Caco-2 (cell line): ENCODE results near the gene HSFX2. TPM values are rescaled to one million over a fixed set of nuclear protein-coding genes. Genes with fewer than 3 reads are reported as not detected.

Experiments
- BruUV-seq: library from RNA; stranded (reverse); fragments of 400-500 nt; replicated peaks from 2 replicates; lab custom pipeline; 2021; lab: Mats Ljungman, UMichigan
- CTCF ChIA-PET: fragments of 300-600 bp; sonication (Branson Sonifier 250); formaldehyde crosslinking; loops from one replicate; lab custom pipeline; 2022; ENCODE audit warnings: antibody characterized with exemption; lab: Charles Lee
- POLR2A ChIA-PET: fragments of 300-600 bp; sonication (Branson Sonifier 250); formaldehyde crosslinking; loops from one replicate; lab custom pipeline; 2022; ENCODE audit warnings: antibody characterized with exemption; lab: Charles Lee
- DNase-seq, 2 experiments: peaks; one replicate each; pipeline versions ENCODE4 v3.0.0 to v3.0.0-alpha.2; 2020 to 2022
- H3K27me3 ChIP-seq: replicated peaks from 2 replicates; pipeline ENCODE4 v1.6.0; 2011; ENCODE audit warnings: low read length; ENCODE audit not compliant: control insufficient read depth, insufficient read depth
- H3K36me3 ChIP-seq: 2 replicates; pipeline ENCODE4 v1.5.1; 2011; ENCODE audit warnings: low read length; ENCODE audit not compliant: control insufficient read depth, insufficient read depth
- H3K4me1 ChIP-seq: fragments of 250-450 bp; sonication (Bioruptor Pico); 2 replicates; pipeline ENCODE4 v1.5.1; 2020; ENCODE audit warnings: mild to moderate bottlenecking
- H3K4me3 ChIP-seq: 2 replicates; pipeline ENCODE4 v1.5.1; 2011; ENCODE audit warnings: low read depth, mild to moderate bottlenecking, control low read depth, low read length
- H3K9me3 ChIP-seq: fragments of 250-450 bp; sonication (Bioruptor Pico); 2 replicates; pipeline ENCODE4 v1.5.1; 2020; ENCODE audit warnings: mild to moderate bottlenecking, moderate library complexity
- H3K27ac Mint-ChIP-seq: one replicate; pipeline ENCODE4 v1.8.0; 2022; ENCODE audit warnings: mixed read lengths; ENCODE audit not compliant: unreplicated experiment
- H3K27me3 Mint-ChIP-seq: one replicate; pipeline ENCODE4 v1.8.0; 2022; ENCODE audit warnings: mixed read lengths; ENCODE audit not compliant: insufficient read depth, unreplicated experiment
- H3K36me3 Mint-ChIP-seq: one replicate; pipeline ENCODE4 v1.8.0; 2022; ENCODE audit warnings: mild to moderate bottlenecking, mixed read lengths; ENCODE audit not compliant: insufficient read depth, unreplicated experiment
- H3K4me1 Mint-ChIP-seq: one replicate; pipeline ENCODE4 v1.8.0; 2022; ENCODE audit warnings: low read depth, mixed read lengths; ENCODE audit not compliant: unreplicated experiment
- H3K4me3 Mint-ChIP-seq: one replicate; pipeline ENCODE4 v1.8.0; 2022; ENCODE audit warnings: mild to moderate bottlenecking, moderate library complexity, mixed read lengths; ENCODE audit not compliant: unreplicated experiment
- H3K9me3 Mint-ChIP-seq: one replicate; pipeline ENCODE4 v1.8.0; 2022; ENCODE audit warnings: mixed read lengths; ENCODE audit not compliant: unreplicated experiment
- intact Hi-C: fragments of 100-400 bp; cut with micrococcal nuclease; formaldehyde crosslinking; loops from one replicate; pipeline ENCODE4 v1.10.0; 2022; ENCODE audit not compliant: unreplicated experiment
- total RNA-seq: library from RNA; stranded (reverse); gene quantifications from 2 replicates; pipeline ENCODE4 v1.2.3, GENCODE V29; 2022
- TF ChIP-seq, protein P1 (sequence below), 2 experiments: fragments of 200-600 bp in 1 of 2; IDR thresholded peaks; 1 replicate in 1 of 2; 2 replicates in 1 of 2; pipeline versions ENCODE4 v1.5.1 to v1.8.0; 2011 to 2022; ENCODE audit warnings: antibody characterized with exemption in 1 of 2, control low read depth in 1 of 2, inconsistent platforms in 1 of 2, low read depth in 1 of 2, low read length in 1 of 2, mild to moderate bottlenecking in 1 of 2, moderate library complexity in 1 of 2; ENCODE audit not compliant: insufficient read depth in 1 of 2, severe bottlenecking in 1 of 2, unreplicated experiment in 1 of 2

Gene HSFX2
- total RNA-seq, 1 experiment from 2014 or later, result 0.23 TPM

DNA sequence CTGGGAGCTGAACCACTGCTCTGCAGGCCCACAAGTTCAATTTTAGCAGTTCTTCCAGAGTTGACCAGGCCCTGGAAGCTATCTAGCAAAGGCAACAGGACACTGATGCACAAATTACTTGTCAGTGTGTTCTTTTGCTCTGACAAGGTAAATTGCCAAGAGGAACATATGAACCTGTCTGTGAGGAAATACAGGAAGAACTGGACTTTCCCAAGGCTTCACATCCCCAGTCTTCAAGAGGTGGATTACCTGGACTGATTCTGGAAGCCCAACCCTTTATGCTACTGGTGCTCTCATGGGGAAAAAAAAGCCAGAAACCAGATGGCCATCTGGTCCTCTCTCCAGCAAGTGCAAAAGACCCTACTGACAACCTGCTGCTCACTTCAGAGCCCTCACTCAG is 38.4 kb upstream of the HSFX2 start:
- ChIA-PET CTCF (no interaction called here), POLR2A (no interaction called here)
- H3K9me3 Mint-ChIP-seq, result no peaks in the 10 kb centered on the region
- no peaks in the 10 kb centered on the region for H3K9me3 ChIP-seq
- peaks cover 7% of the 10 kb centered on the region for H3K27me3 Mint-ChIP-seq
- 0 out of 2 replicates have a peak, but pooled peaks cover 6% of the 10 kb centered on the region for H3K4me1 ChIP-seq
- H3K4me1 Mint-ChIP-seq, result peaks cover 14% of the 10 kb centered on the region
- H3K4me3 ChIP-seq, result no peak overlapping the region
- no peaks in the 10 kb centered on the region for H3K36me3 Mint-ChIP-seq
- H3K27me3 ChIP-seq, result no peaks in the 10 kb centered on the region
- H3K36me3 ChIP-seq, result no peaks in the 10 kb centered on the region
- H3K27ac Mint-ChIP-seq, result no peak overlapping the region
- no peak overlapping the region for H3K4me3 Mint-ChIP-seq
- TF ChIP-seq, protein P1, sequence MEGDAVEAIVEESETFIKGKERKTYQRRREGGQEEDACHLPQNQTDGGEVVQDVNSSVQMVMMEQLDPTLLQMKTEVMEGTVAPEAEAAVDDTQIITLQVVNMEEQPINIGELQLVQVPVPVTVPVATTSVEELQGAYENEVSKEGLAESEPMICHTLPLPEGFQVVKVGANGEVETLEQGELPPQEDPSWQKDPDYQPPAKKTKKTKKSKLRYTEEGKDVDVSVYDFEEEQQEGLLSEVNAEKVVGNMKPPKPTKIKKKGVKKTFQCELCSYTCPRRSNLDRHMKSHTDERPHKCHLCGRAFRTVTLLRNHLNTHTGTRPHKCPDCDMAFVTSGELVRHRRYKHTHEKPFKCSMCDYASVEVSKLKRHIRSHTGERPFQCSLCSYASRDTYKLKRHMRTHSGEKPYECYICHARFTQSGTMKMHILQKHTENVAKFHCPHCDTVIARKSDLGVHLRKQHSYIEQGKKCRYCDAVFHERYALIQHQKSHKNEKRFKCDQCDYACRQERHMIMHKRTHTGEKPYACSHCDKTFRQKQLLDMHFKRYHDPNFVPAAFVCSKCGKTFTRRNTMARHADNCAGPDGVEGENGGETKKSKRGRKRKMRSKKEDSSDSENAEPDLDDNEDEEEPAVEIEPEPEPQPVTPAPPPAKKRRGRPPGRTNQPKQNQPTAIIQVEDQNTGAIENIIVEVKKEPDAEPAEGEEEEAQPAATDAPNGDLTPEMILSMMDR (IDR thresholded peaks at IDR 0.05; ENCODE audit: insufficient read depth in 1 of 2, low read depth in 1 of 2, low read length in 1 of 2, severe bottlenecking in 1 of 2, unreplicated experiment in 1 of 2), result no peak
- DNase-seq, result no peak
- no TSS peak for BruUV-seq
- intact Hi-C loops, result no loop called here

DNA sequence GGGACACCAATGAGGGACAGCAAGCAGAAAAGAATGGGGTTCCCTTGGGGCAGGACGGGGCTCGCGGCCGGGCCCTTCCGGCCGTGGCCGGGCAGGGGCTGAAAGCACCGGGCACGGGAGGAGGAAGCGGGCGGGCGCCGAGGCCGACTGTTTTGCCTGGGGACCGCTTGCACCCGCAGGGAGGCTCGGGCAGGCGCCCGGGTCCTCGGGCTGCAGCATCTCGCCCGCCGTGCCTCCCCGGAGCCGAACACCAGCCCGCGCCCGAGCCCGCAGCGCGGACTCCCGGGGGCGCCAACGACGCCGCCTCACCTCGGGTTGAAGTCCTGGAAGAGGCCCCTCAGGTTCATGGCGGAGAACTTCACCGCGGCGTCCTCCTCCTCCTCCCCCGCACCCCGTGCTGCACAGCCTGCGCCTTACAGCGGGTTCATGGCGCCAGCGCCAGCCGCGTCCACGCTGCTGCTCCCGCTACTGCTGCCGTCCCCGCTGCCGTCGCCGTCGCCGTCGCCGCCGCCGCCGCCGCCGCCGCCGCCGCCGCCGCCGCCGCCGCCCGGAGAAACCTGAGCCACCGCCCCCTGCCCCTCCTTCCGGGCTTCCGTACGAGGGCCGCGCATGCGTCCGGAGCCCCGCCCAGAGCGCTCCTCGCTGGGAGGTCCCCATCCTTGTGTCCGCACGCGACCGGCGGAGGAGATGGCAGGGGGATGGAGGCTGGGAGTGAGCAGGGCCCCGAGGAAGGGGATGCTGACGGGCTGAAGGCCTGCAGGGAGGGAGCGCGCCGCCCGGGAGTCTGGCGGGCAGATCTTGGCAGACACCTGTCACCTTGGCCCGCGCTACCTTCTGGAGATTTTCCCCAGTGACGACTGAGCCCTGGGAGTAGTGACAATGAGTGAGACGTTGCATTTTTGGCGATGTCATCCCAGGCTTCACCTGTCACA is 36.4 kb upstream of the HSFX2 start, which contains the start of gene TMEM185A:
TMEM185A (minus strand) TSS at position 559 of the 932 bp plus-strand sequence; CDS start at position 347, 212 bp downstream.
- ChIA-PET POLR2A (no interaction called here), CTCF (no interaction called here)
- peak within 1 kb of the TSS; percentile 94 for H3K4me3 Mint-ChIP-seq
- H3K36me3 Mint-ChIP-seq, result no peaks in the 10 kb centered on the region
- H3K27ac Mint-ChIP-seq, result peak within 1 kb of the TSS; percentile 79
- H3K9me3 Mint-ChIP-seq, result no peaks in the 10 kb centered on the region
- no peaks in the 10 kb centered on the region for H3K27me3 ChIP-seq
- TF ChIP-seq, protein P1 (IDR thresholded peaks at IDR 0.05; ENCODE audit: insufficient read depth in 1 of 2, low read depth in 1 of 2, low read length in 1 of 2, severe bottlenecking in 1 of 2, unreplicated experiment in 1 of 2), result no peak
- intact Hi-C loops, result no loop called here
- H3K4me1 ChIP-seq, result peaks cover 13% of the 10 kb centered on the region; the same call in 1 of the 2 replicates
- no peaks in the 10 kb centered on the region for H3K9me3 ChIP-seq
- DNase-seq, result peak; percentile 62 to 68
- peaks cover 7% of the 10 kb centered on the region for H3K27me3 Mint-ChIP-seq
- no peaks in the 10 kb centered on the region for H3K36me3 ChIP-seq
- H3K4me3 ChIP-seq, result peak within 1 kb of the TSS; percentile 77
- no TSS peak for BruUV-seq
- H3K4me1 Mint-ChIP-seq, result peaks cover 23% of the 10 kb centered on the region

DNA sequence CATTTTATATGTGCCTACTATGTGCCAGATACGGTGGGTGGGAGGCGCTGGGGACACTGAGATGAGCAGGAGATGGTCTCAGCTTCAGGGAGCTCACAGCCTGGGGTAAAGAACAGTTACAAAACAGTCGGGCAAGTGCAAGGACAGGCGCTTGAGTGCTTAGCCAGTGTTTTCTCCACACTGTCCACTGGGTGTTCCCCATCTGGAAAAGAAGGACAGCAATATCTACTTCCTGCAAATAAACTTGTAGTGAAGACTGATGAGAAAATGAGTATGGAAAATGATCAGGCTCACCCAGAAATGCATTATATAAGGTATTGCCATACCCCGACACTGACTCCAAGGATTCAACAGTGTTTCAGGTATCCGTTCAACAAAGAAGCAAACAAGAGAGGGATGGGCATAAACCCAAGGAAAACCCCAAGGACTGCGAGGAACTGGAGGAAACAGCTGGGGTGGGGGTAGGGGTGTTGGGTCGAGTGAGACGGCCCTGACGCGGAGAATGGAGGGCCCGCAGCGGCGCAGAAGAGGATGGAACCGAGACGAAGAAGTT is 35.6 kb upstream of the HSFX2 start:
- DNase-seq, result no peak
- intact Hi-C loops, result no loop called here
- Mint-ChIP-seq H3K9me3 (no peaks in the 10 kb centered on the region), H3K4me3 (peak overlapping the region; percentile 94), H3K36me3 (no peaks in the 10 kb centered on the region), H3K4me1 (peaks cover 23% of the 10 kb centered on the region), H3K27me3 (peaks cover 7% of the 10 kb centered on the region), H3K27ac (peak overlapping the region; percentile 79)
- CTCF ChIA-PET, result no interaction called here
- peak overlapping the region; percentile 77 for H3K4me3 ChIP-seq
- POLR2A ChIA-PET, result no interaction called here
- H3K4me1 ChIP-seq, result peaks cover 13% of the 10 kb centered on the region; the same call in 1 of the 2 replicates
- TF ChIP-seq, protein P1 (IDR thresholded peaks at IDR 0.05; ENCODE audit: insufficient read depth in 1 of 2, low read depth in 1 of 2, low read length in 1 of 2, severe bottlenecking in 1 of 2, unreplicated experiment in 1 of 2), result no peak
- no TSS peak for BruUV-seq
- no peaks in the 10 kb centered on the region for H3K27me3 ChIP-seq
- H3K9me3 ChIP-seq, result no peaks in the 10 kb centered on the region
- H3K36me3 ChIP-seq, result no peaks in the 10 kb centered on the region
